Neural progenitor cell (in vitro differentiated cells): ENCODE data around the gene KIAA0825. TPM values are rescaled to one million over a fixed set of nuclear protein-coding genes. Genes with fewer than 3 reads are reported as not detected.

Experiments
- DNase-seq: peaks from one replicate; pipeline ENCODE4 v3.0.0-alpha.2; 2016; ENCODE audit warnings: low spot score
- H2AFZ ChIP-seq: fragments of 200-600 bp; sonication (generic); replicated peaks from 2 replicates; pipeline ENCODE4 v1.6.1; 2016; ENCODE audit warnings: antibody characterized with exemption
- H3F3A ChIP-seq: fragments of 200-600 bp; sonication (generic); 2 replicates; pipeline ENCODE4 v1.6.1; 2016; ENCODE audit warnings: antibody characterized with exemption, low read depth
- H3K27ac ChIP-seq: fragments of 200-600 bp; sonication (generic); 2 replicates; pipeline ENCODE4 v1.5.1; 2016; ENCODE audit warnings: mild to moderate bottlenecking
- H3K27me3 ChIP-seq: fragments of 200-600 bp; sonication (generic); 2 replicates; pipeline ENCODE4 v1.6.1; 2016; ENCODE audit warnings: mild to moderate bottlenecking, moderate library complexity
- H3K36me3 ChIP-seq: fragments of 200-600 bp; sonication (generic); 2 replicates; pipeline ENCODE4 v1.5.1; 2016
- H3K4me1 ChIP-seq: fragments of 200-600 bp; sonication (generic); 2 replicates; pipeline ENCODE4 v1.6.1; 2016; ENCODE audit warnings: mixed run types
- H3K4me2 ChIP-seq: fragments of 200-600 bp; sonication (generic); 2 replicates; pipeline ENCODE4 v1.6.1; 2016
- H3K4me3 ChIP-seq: fragments of 200-600 bp; sonication (generic); 2 replicates; pipeline ENCODE4 v1.5.1; 2016
- H3K79me2 ChIP-seq: fragments of 200-600 bp; sonication (generic); 2 replicates; pipeline ENCODE4 v1.6.1; 2016; ENCODE audit warnings: low read depth
- H3K9ac ChIP-seq: fragments of 200-600 bp; sonication (generic); 2 replicates; pipeline ENCODE4 v1.6.1; 2016
- H3K9me3 ChIP-seq: fragments of 200-600 bp; sonication (generic); 2 replicates; pipeline ENCODE4 v1.5.1; 2016; ENCODE audit warnings: low read depth
- H4K20me1 ChIP-seq: fragments of 200-600 bp; sonication (generic); 2 replicates; pipeline ENCODE4 v1.6.1; 2016; ENCODE audit warnings: low read depth
- H3K27ac Mint-ChIP-seq: 3 replicates; pipeline ENCODE4 v1.8.0; 2021; ENCODE audit warnings: mixed read lengths
- H3K27me3 Mint-ChIP-seq: 2 replicates; pipeline ENCODE4 v1.8.0; 2022; ENCODE audit warnings: low read depth, mild to moderate bottlenecking, inconsistent platforms, moderate library complexity, mixed read lengths; ENCODE audit not compliant: insufficient read depth
- H3K36me3 Mint-ChIP-seq: 3 replicates; pipeline ENCODE4 v1.8.0; 2021; ENCODE audit warnings: mixed read lengths
- H3K4me1 Mint-ChIP-seq: 3 replicates; pipeline ENCODE4 v1.8.0; 2021; ENCODE audit warnings: mixed read lengths
- H3K4me3 Mint-ChIP-seq: 3 replicates; pipeline ENCODE4 v1.8.0; 2021; ENCODE audit warnings: mild to moderate bottlenecking, moderate library complexity, mixed read lengths
- H3K9me3 Mint-ChIP-seq: 3 replicates; pipeline ENCODE4 v1.8.0; 2020; ENCODE audit warnings: mixed read lengths
- EZH2 ChIP-seq: fragments of 200-600 bp; sonication (generic); IDR thresholded peaks from 2 replicates; pipeline ENCODE4 v1.6.1; 2017; ENCODE audit warnings: antibody characterized with exemption, mild to moderate bottlenecking, moderate library complexity
- EZH2phosphoT487 ChIP-seq: fragments of 200-600 bp; sonication (generic); IDR thresholded peaks from 2 replicates; pipeline ENCODE4 v1.6.1; 2017; ENCODE audit warnings: antibody characterized with exemption
- total RNA-seq: library from RNA; depleted of rRNA; stranded (reverse); fragments of >200 nt; gene quantifications from 2 replicates; pipeline ENCODE4 v1.2.3, GENCODE V29; 2015; ENCODE audit warnings: low replicate concordance
- TF ChIP-seq, protein P1 (sequence below): fragments of 200-600 bp; sonication (generic); IDR thresholded peaks from 2 replicates; pipeline ENCODE4 v1.5.1; 2017; ENCODE audit warnings: antibody characterized with exemption, mild to moderate bottlenecking

The KIAA0825 gene
- total RNA-seq, 1 donor from 2014 or later, result 3.7 TPM

- Histone ChIP-seq H3K27me3 (no peaks in the 10 kb centered on the region), H3K4me3 (no peak overlapping the region), H3K27ac (no peak overlapping the region), H3K36me3 (no peaks in the 10 kb centered on the region), H2AFZ (no peak overlapping the region), H3K79me2 (no peaks in the 10 kb centered on the region), H3F3A (no peaks in the 10 kb centered on the region), H3K4me2 (no peak overlapping the region), H3K9me3 (no peaks in the 10 kb centered on the region), H4K20me1 (no peaks in the 10 kb centered on the region), H3K9ac (no peak overlapping the region), H3K4me1 (peaks cover 12% of the 10 kb centered on the region)
- Mint-ChIP-seq H3K9me3 (peaks cover 15% of the 10 kb centered on the region), H3K27me3 (peaks cover 4% of the 10 kb centered on the region), H3K27ac (no peak overlapping the region), H3K4me3 (no peak overlapping the region), H3K36me3 (peaks cover 4% of the 10 kb centered on the region), H3K4me1 (peaks cover 8% of the 10 kb centered on the region)
- TF ChIP-seq EZH2 (no peak), EZH2phosphoT487 (no peak)
- TF ChIP-seq, protein P1, sequence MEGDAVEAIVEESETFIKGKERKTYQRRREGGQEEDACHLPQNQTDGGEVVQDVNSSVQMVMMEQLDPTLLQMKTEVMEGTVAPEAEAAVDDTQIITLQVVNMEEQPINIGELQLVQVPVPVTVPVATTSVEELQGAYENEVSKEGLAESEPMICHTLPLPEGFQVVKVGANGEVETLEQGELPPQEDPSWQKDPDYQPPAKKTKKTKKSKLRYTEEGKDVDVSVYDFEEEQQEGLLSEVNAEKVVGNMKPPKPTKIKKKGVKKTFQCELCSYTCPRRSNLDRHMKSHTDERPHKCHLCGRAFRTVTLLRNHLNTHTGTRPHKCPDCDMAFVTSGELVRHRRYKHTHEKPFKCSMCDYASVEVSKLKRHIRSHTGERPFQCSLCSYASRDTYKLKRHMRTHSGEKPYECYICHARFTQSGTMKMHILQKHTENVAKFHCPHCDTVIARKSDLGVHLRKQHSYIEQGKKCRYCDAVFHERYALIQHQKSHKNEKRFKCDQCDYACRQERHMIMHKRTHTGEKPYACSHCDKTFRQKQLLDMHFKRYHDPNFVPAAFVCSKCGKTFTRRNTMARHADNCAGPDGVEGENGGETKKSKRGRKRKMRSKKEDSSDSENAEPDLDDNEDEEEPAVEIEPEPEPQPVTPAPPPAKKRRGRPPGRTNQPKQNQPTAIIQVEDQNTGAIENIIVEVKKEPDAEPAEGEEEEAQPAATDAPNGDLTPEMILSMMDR, result no peak
- peak; percentile 30 for DNase-seq
These were observed 433.5 kb downstream of the KIAA0825 start for GRCh38 chr5:94184870-94185269.

GRCh38 chr5:94181895-94182294 is 436.5 kb downstream of the KIAA0825 start:
- Mint-ChIP-seq H3K4me1 (peaks cover 6% of the 10 kb centered on the region), H3K27ac (no peak overlapping the region), H3K4me3 (no peak overlapping the region), H3K36me3 (peaks cover 1% of the 10 kb centered on the region), H3K27me3 (peaks cover 2% of the 10 kb centered on the region), H3K9me3 (peaks cover 1% of the 10 kb centered on the region)
- H3K4me1 ChIP-seq, result peaks cover 12% of the 10 kb centered on the region
- no peaks in the 10 kb centered on the region for H3K79me2 ChIP-seq
- no peaks in the 10 kb centered on the region for H3K9me3 ChIP-seq
- no peaks in the 10 kb centered on the region for H3K36me3 ChIP-seq
- no peak overlapping the region for H3K27ac ChIP-seq
- no peak overlapping the region for H3K4me3 ChIP-seq
- no peak overlapping the region for H3K9ac ChIP-seq
- no peaks in the 10 kb centered on the region for H4K20me1 ChIP-seq
- H2AFZ ChIP-seq, result peak overlapping the region; percentile 64
- DNase-seq, result peak; percentile 22
- no peaks in the 10 kb centered on the region for H3K27me3 ChIP-seq
- H3K4me2 ChIP-seq, result no peak overlapping the region
- H3F3A ChIP-seq, result no peaks in the 10 kb centered on the region
- TF ChIP-seq, protein P1, result peak; percentile 35
- TF ChIP-seq EZH2phosphoT487 (no peak), EZH2 (no peak)

GRCh38 chr5:94180761-94181160 is 437.6 kb downstream of the KIAA0825 start:
- TF ChIP-seq EZH2phosphoT487 (no peak), EZH2 (no peak)
- TF ChIP-seq, protein P1, result no peak
- Mint-ChIP-seq H3K27ac (no peak overlapping the region), H3K9me3 (no peaks in the 10 kb centered on the region)

More at GRCh38 chr5:94180761-94181160, 437.6 kb downstream of the KIAA0825 start:
- H3K36me3 Mint-ChIP-seq, result no peaks in the 10 kb centered on the region
- Histone ChIP-seq H3F3A (no peaks in the 10 kb centered on the region), H3K27me3 (no peaks in the 10 kb centered on the region), H3K36me3 (no peaks in the 10 kb centered on the region), H3K9me3 (no peaks in the 10 kb centered on the region), H2AFZ (no peak overlapping the region), H3K4me2 (no peak overlapping the region), H3K79me2 (no peaks in the 10 kb centered on the region), H3K9ac (no peak overlapping the region), H3K4me3 (no peak overlapping the region), H3K4me1 (peaks cover 18% of the 10 kb centered on the region), H3K27ac (no peak overlapping the region), H4K20me1 (no peaks in the 10 kb centered on the region)
- no peak overlapping the region for H3K4me3 Mint-ChIP-seq
- H3K27me3 Mint-ChIP-seq, result peaks cover 2% of the 10 kb centered on the region
- DNase-seq, result no peak
- peaks cover 9% of the 10 kb centered on the region for H3K4me1 Mint-ChIP-seq
